NCI-H1417 treated with DMSO at 0.1 percent for 48 hours (cell line): Measurements from ENCODE around the gene ANTXR2.

Source experiments
- DNase-seq: peaks from one replicate; lab custom pipeline; 2025; lab: John Stamatoyannopoulos, UW

The ANTXR2 gene

GRCh38 chr4:80069837-80070731 is 2.9 kb downstream of the ANTXR2 start:
- no peak for DNase-seq

GRCh38 chr4:80069108-80069836 is 3.8 kb downstream of the ANTXR2 start:
- no peak for DNase-seq

- DNase-seq, result no peak
Measured at GRCh38 chr4:80065601-80066000, 7.4 kb downstream of the ANTXR2 start.

GRCh38 chr4:80062527-80062926 is 10.5 kb downstream of the ANTXR2 start:
- no peak for DNase-seq

GRCh38 chr4:80060804-80061203 is 12.2 kb downstream of the ANTXR2 start:
- DNase-seq, result no peak

- DNase-seq, result no peak
Measured at GRCh38 chr4:80058740-80059139, 14.3 kb downstream of the ANTXR2 start.

- no peak for DNase-seq
Measured at GRCh38 chr4:80054375-80054774, 18.7 kb downstream of the ANTXR2 start.

GRCh38 chr4:80053140-80053910 is 19.7 kb downstream of the ANTXR2 start:
- DNase-seq, result no peak

GRCh38 chr4:80049813-80050534 is 23.1 kb downstream of the ANTXR2 start:
- DNase-seq, result no peak

- DNase-seq, result no peak
Measured at GRCh38 chr4:80049402-80049801, 23.6 kb downstream of the ANTXR2 start.

GRCh38 chr4:80045786-80046185 is 27.2 kb downstream of the ANTXR2 start:
- DNase-seq, result no peak

- no peak for DNase-seq
Measured at GRCh38 chr4:80043541-80043940, 29.5 kb downstream of the ANTXR2 start.

GRCh38 chr4:80042821-80043220 is 30.2 kb downstream of the ANTXR2 start:
- DNase-seq, result no peak

- no peak for DNase-seq
Measured at GRCh38 chr4:80037864-80038263, 35.2 kb downstream of the ANTXR2 start.

GRCh38 chr4:80036949-80037685 is 35.9 kb downstream of the ANTXR2 start:
- DNase-seq, result no peak

GRCh38 chr4:80036306-80036705 is 36.7 kb downstream of the ANTXR2 start:
- no peak for DNase-seq

GRCh38 chr4:80035336-80035735 is 37.7 kb downstream of the ANTXR2 start:
- peak; percentile 4 for DNase-seq

GRCh38 chr4:80033581-80033980 is 39.4 kb downstream of the ANTXR2 start:
- no peak for DNase-seq

GRCh38 chr4:80029364-80029763 is 43.7 kb downstream of the ANTXR2 start:
- no peak for DNase-seq

- DNase-seq, result no peak
Measured at GRCh38 chr4:80027611-80028010, 45.4 kb downstream of the ANTXR2 start.

- DNase-seq, result no peak
Measured at GRCh38 chr4:80026100-80026499, 46.9 kb downstream of the ANTXR2 start.
